ENCODE data around the gene CNIH1. TPM values are rescaled to one million over a fixed set of nuclear protein-coding genes. Genes with fewer than 3 reads are reported as not detected.
"Not testable (repeated sequence)": the region's sequence is repeated elsewhere in the genome, so short reads cannot be mapped to it uniquely, and the experiment has no call there.

The CNIH1 gene
- total RNA-seq, 1 donor from 2014 or later, result 205 TPM

DNA sequence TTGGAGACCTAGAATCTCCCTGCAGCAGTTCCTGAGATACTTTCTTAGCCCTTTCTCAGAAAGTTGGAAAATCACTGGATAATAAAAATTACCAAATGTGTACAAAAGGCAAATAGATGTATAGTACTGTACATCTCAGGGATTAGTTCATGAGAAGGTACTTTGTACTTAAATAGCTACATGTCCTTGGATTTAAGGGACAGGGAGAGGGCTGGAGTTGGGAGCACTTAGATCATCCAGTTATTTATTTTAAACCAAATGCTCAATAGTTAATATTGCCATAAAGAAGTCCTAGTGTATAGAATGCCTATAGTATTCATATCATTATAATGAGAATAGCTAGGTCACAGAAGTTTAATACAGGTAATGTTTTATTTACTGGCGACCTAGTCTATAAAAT, 31.0 kb downstream of the CNIH1 start:
- Mint-ChIP-seq H3K27ac (no peak overlapping the region), H3K27me3 (ENCODE audit: insufficient read depth, low read depth) (peaks cover 2% of the 10 kb centered on the region), H3K4me1 (no peaks in the 10 kb centered on the region), H3K4me3 (no peak overlapping the region), H3K36me3 (peaks cover 43% of the 10 kb centered on the region), H3K9me3 (peaks cover 5% of the 10 kb centered on the region)
- no peaks in the 10 kb centered on the region for H3K27me3 ChIP-seq
- H3K4me2 ChIP-seq, result no peak overlapping the region
- H3K36me3 ChIP-seq, result peaks cover 14% of the 10 kb centered on the region
- no peak overlapping the region for H3K4me3 ChIP-seq
- H3K9me3 ChIP-seq (ENCODE audit: low read depth), result no peaks in the 10 kb centered on the region
- no peaks in the 10 kb centered on the region for H4K20me1 ChIP-seq (ENCODE audit: low read depth)
- H3K27ac ChIP-seq, result no peak overlapping the region
- no peaks in the 10 kb centered on the region for H3K4me1 ChIP-seq
- no peak overlapping the region for H3K9ac ChIP-seq
- no peaks in the 10 kb centered on the region for H3K79me2 ChIP-seq (ENCODE audit: low read depth)
- H3F3A ChIP-seq (ENCODE audit: low read depth), result no peaks in the 10 kb centered on the region
- no peak overlapping the region for H2AFZ ChIP-seq (replicated peaks)
- DNase-seq (ENCODE audit: low spot score), result no peak
- TF ChIP-seq EZH2 (IDR thresholded peaks at IDR 0.05) (no peak), EZH2phosphoT487 (IDR thresholded peaks at IDR 0.05) (no peak)
- TF ChIP-seq, protein P1, sequence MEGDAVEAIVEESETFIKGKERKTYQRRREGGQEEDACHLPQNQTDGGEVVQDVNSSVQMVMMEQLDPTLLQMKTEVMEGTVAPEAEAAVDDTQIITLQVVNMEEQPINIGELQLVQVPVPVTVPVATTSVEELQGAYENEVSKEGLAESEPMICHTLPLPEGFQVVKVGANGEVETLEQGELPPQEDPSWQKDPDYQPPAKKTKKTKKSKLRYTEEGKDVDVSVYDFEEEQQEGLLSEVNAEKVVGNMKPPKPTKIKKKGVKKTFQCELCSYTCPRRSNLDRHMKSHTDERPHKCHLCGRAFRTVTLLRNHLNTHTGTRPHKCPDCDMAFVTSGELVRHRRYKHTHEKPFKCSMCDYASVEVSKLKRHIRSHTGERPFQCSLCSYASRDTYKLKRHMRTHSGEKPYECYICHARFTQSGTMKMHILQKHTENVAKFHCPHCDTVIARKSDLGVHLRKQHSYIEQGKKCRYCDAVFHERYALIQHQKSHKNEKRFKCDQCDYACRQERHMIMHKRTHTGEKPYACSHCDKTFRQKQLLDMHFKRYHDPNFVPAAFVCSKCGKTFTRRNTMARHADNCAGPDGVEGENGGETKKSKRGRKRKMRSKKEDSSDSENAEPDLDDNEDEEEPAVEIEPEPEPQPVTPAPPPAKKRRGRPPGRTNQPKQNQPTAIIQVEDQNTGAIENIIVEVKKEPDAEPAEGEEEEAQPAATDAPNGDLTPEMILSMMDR (IDR thresholded peaks at IDR 0.05), result no peak

DNA sequence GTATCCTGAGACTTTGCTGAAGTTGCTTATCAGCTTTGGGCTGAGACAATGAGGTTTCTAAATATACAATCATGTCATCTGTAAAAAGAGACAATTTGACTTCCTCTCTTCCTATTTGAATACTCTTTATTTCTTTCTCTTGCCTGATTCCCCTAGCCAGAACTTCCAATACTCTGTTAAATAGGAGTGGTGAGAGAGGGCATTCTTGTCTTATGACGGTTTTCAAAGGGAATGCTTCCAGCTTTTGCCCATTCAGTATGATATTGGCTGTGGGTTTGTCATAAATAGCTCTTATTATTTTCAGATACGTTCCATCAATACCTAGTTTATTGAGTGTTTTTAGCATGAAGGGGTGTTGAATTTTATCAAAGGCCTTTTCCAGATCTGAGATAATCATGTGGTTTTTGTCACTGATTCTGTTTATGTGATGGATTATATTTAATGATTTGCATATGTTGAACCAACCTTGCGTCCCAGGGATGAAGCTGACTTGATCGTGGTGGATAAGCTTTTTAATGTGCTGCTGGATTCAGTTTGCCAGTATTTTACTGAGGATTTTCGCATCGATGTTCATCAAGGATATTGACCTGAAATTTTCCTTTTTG, 37.7 kb downstream of the CNIH1 start:
- not testable (repeated sequence) for H3K27me3 Mint-ChIP-seq (ENCODE audit: insufficient read depth, low read depth); H3K4me1 ChIP-seq; H3K9me3 ChIP-seq (ENCODE audit: low read depth); H3F3A ChIP-seq (ENCODE audit: low read depth); H3K9ac ChIP-seq; H3K4me3 Mint-ChIP-seq; H2AFZ ChIP-seq (replicated peaks); H3K4me3 ChIP-seq; H3K4me2 ChIP-seq; H3K27ac ChIP-seq; H3K27me3 ChIP-seq; DNase-seq (ENCODE audit: low spot score); H3K27ac Mint-ChIP-seq; H4K20me1 ChIP-seq (ENCODE audit: low read depth); H3K36me3 ChIP-seq; H3K79me2 ChIP-seq (ENCODE audit: low read depth); H3K4me1 Mint-ChIP-seq
- Mint-ChIP-seq H3K9me3 (peaks cover 26% of the 10 kb centered on the region), H3K36me3 (peaks cover 74% of the 10 kb centered on the region)

DNA sequence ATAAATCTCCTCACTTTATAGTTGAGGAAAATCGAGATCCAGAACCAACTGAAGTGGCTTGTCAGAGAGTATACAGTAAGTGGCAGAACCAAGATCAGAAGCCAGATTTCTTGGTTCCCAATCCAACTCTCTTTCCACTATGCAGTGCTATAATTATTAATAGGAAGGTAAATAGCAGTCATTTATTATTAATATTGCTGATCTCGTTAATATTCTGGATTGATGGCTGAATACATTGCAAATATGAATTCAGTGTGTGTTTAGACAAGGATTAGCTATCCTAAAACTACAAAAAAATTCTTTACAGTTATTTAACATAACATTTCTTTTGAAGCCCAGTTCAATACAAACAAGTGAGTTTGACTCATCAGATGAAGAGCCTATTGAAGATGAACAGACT, 41.6 kb downstream of the CNIH1 start:
- Histone ChIP-seq H3K9me3 (ENCODE audit: low read depth) (no peaks in the 10 kb centered on the region), H3K4me1 (peaks cover 10% of the 10 kb centered on the region), H3K27me3 (peaks cover 14% of the 10 kb centered on the region), H3K4me3 (no peak overlapping the region), H2AFZ (replicated peaks) (no peak overlapping the region), H3K79me2 (ENCODE audit: low read depth) (peaks cover 10% of the 10 kb centered on the region), H3K4me2 (no peak overlapping the region), H4K20me1 (ENCODE audit: low read depth) (no peaks in the 10 kb centered on the region), H3K9ac (no peak overlapping the region), H3K27ac (no peak overlapping the region), H3F3A (ENCODE audit: low read depth) (no peaks in the 10 kb centered on the region), H3K36me3 (peaks cover 4% of the 10 kb centered on the region)
- H3K4me3 Mint-ChIP-seq, result no peak overlapping the region
- DNase-seq (ENCODE audit: low spot score), result no peak
- H3K4me1 Mint-ChIP-seq, result peaks cover 21% of the 10 kb centered on the region
- peaks cover 2% of the 10 kb centered on the region for H3K27me3 Mint-ChIP-seq (ENCODE audit: insufficient read depth, low read depth)
- TF ChIP-seq EZH2phosphoT487 (IDR thresholded peaks at IDR 0.05) (no peak), EZH2 (IDR thresholded peaks at IDR 0.05) (no peak)
- TF ChIP-seq, protein P1 (IDR thresholded peaks at IDR 0.05), result no peak
- H3K36me3 Mint-ChIP-seq, result peaks cover 41% of the 10 kb centered on the region
- H3K27ac Mint-ChIP-seq, result no peak overlapping the region
- peaks cover 19% of the 10 kb centered on the region for H3K9me3 Mint-ChIP-seq

DNA sequence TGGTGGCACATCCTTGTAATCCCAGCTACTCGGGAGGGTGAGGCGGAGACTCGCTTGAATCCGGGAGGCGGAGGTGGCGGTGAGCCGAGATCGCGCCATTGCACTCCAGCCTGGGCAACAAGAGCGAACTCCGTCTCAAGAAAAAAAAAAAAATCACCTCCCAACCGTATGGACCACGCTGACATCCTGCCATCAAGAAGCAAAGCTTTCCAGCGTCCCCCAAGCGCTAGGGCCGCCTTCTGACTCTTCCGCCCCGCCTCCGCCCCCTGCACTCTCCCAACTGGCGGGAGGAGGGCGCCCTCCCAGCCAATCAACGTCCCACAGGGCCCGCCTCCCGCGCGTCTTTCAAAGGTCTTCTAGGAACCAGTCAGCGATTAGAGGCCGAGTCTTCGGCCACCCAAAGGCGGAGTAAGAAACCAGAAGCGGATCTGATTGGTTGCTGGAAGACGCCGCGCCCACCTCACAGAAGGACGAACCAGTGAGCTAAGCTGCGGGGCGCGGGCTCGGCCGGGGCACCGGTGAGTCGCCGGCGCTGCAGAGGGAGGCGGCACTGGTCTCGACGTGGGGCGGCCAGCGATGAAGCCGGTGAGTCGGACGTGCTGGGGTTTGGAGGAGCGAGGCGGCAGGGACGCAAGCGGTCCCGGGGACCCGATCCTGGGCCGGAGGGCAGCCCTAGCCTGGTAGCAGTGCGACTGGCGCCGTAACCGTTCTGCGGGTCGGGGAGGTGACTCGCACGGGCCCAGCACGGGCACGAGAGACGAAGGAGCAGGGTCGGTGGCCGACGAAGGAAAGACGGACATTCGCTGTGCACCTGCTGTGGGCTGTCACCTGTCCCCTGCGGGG, 44.5 kb downstream of the CNIH1 start, which contains the start of gene CDKN3:
Gene CDKN3, plus strand, starts transcription at position 515 of the 843 bp plus-strand sequence. Its CDS starts 62 bp downstream, at position 577.
- H3K27ac ChIP-seq, result no peak within 1 kb of the TSS
- DNase-seq (ENCODE audit: low spot score), result peak; percentile 99
- H3K36me3 ChIP-seq, result peaks cover 4% of the 10 kb centered on the region
- H3K9me3 ChIP-seq (ENCODE audit: low read depth), result no peaks in the 10 kb centered on the region
- Mint-ChIP-seq H3K27me3 (ENCODE audit: insufficient read depth, low read depth) (peaks cover 2% of the 10 kb centered on the region), H3K27ac (peak within 1 kb of the TSS; percentile 43), H3K36me3 (peaks cover 18% of the 10 kb centered on the region), H3K4me3 (peak within 1 kb of the TSS; percentile 87), H3K9me3 (peaks cover 15% of the 10 kb centered on the region), H3K4me1 (peaks cover 21% of the 10 kb centered on the region)
- peak within 1 kb of the TSS; percentile 73 for H3K4me3 ChIP-seq
- H3K4me1 ChIP-seq, result peaks cover 10% of the 10 kb centered on the region
- H2AFZ ChIP-seq (replicated peaks), result peak within 1 kb of the TSS; percentile 63
- peak within 1 kb of the TSS; percentile 90 for H3K4me2 ChIP-seq
- peaks cover 10% of the 10 kb centered on the region for H3K79me2 ChIP-seq (ENCODE audit: low read depth)
- TF ChIP-seq, protein P1 (IDR thresholded peaks at IDR 0.05), result peak; percentile 39
- no peak for TF ChIP-seq EZH2phosphoT487 (IDR thresholded peaks at IDR 0.05)
- H3F3A ChIP-seq (ENCODE audit: low read depth), result no peaks in the 10 kb centered on the region
- H4K20me1 ChIP-seq (ENCODE audit: low read depth), result no peaks in the 10 kb centered on the region
- peak within 1 kb of the TSS; percentile 40 for H3K9ac ChIP-seq
- peaks cover 14% of the 10 kb centered on the region for H3K27me3 ChIP-seq
